RWPE2 (cell line): ENCODE results near the gene UBAC1.

Experiments used
- ATAC-seq: fragments of 200-7000 bp; cut with Tn5 transposase; 3 replicates; pipeline ENCODE4 v1.9.1; 2021; ENCODE audit warnings: low read depth
- DNase-seq: peaks from one replicate; pipeline ENCODE4 v3.0.0-alpha.2; 2020; ENCODE audit warnings: low spot score
- H3K27ac ChIP-seq: fragments of 450-650 bp; 2 replicates; pipeline ENCODE4 v1.5.1; 2017; ENCODE audit warnings: mild to moderate bottlenecking; ENCODE audit not compliant: poor library complexity, severe bottlenecking
- H3K27me3 ChIP-seq: fragments of 250-450 bp; sonication (Bioruptor Pico); 2 replicates; pipeline ENCODE4 v1.5.1; 2021; ENCODE audit warnings: mild to moderate bottlenecking, moderate library complexity; ENCODE audit not compliant: insufficient read depth, poor library complexity, severe bottlenecking
- H3K36me3 ChIP-seq: fragments of 250-450 bp; sonication (Bioruptor Pico); 2 replicates; pipeline ENCODE4 v1.5.1; 2020; ENCODE audit warnings: low read depth, mild to moderate bottlenecking, moderate library complexity
- H3K4me1 ChIP-seq: fragments of 250-450 bp; sonication (Bioruptor Pico); 2 replicates; pipeline ENCODE4 v1.5.1; 2021; ENCODE audit warnings: mild to moderate bottlenecking, moderate library complexity; ENCODE audit not compliant: insufficient read depth, poor library complexity, severe bottlenecking
- H3K4me3 ChIP-seq: fragments of 250-450 bp; sonication (Bioruptor Pico); 2 replicates; pipeline ENCODE4 v1.5.1; 2021; ENCODE audit warnings: mild to moderate bottlenecking, moderate library complexity; ENCODE audit not compliant: severe bottlenecking
- H3K9me3 ChIP-seq: fragments of 250-450 bp; sonication (Bioruptor Pico); 2 replicates; pipeline ENCODE4 v1.5.1; 2021; ENCODE audit warnings: mild to moderate bottlenecking, moderate library complexity; ENCODE audit not compliant: severe bottlenecking
- TF ChIP-seq, protein P1 (sequence below): fragments of 450-650 bp; IDR thresholded peaks from one replicate; pipeline ENCODE4 v1.5.1; 2017; ENCODE audit warnings: mild to moderate bottlenecking, moderate library complexity; ENCODE audit not compliant: poor library complexity, severe bottlenecking

The UBAC1 gene

GRCh38 chr9:135891027-135891631 is 70.0 kb downstream of the UBAC1 start:
- H3K9me3 ChIP-seq, result no peaks in the 10 kb centered on the region
- TF ChIP-seq, protein P1, sequence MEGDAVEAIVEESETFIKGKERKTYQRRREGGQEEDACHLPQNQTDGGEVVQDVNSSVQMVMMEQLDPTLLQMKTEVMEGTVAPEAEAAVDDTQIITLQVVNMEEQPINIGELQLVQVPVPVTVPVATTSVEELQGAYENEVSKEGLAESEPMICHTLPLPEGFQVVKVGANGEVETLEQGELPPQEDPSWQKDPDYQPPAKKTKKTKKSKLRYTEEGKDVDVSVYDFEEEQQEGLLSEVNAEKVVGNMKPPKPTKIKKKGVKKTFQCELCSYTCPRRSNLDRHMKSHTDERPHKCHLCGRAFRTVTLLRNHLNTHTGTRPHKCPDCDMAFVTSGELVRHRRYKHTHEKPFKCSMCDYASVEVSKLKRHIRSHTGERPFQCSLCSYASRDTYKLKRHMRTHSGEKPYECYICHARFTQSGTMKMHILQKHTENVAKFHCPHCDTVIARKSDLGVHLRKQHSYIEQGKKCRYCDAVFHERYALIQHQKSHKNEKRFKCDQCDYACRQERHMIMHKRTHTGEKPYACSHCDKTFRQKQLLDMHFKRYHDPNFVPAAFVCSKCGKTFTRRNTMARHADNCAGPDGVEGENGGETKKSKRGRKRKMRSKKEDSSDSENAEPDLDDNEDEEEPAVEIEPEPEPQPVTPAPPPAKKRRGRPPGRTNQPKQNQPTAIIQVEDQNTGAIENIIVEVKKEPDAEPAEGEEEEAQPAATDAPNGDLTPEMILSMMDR, result no peak
- H3K4me1 ChIP-seq, result peaks cover 46% of the 10 kb centered on the region
- H3K4me3 ChIP-seq, result no peak overlapping the region
- peak overlapping the region; percentile 54 for H3K27ac ChIP-seq
- H3K36me3 ChIP-seq, result no peaks in the 10 kb centered on the region
- no peaks in the 10 kb centered on the region for H3K27me3 ChIP-seq
- no peak for DNase-seq
- ATAC-seq, result peak; percentile 23

DNA sequence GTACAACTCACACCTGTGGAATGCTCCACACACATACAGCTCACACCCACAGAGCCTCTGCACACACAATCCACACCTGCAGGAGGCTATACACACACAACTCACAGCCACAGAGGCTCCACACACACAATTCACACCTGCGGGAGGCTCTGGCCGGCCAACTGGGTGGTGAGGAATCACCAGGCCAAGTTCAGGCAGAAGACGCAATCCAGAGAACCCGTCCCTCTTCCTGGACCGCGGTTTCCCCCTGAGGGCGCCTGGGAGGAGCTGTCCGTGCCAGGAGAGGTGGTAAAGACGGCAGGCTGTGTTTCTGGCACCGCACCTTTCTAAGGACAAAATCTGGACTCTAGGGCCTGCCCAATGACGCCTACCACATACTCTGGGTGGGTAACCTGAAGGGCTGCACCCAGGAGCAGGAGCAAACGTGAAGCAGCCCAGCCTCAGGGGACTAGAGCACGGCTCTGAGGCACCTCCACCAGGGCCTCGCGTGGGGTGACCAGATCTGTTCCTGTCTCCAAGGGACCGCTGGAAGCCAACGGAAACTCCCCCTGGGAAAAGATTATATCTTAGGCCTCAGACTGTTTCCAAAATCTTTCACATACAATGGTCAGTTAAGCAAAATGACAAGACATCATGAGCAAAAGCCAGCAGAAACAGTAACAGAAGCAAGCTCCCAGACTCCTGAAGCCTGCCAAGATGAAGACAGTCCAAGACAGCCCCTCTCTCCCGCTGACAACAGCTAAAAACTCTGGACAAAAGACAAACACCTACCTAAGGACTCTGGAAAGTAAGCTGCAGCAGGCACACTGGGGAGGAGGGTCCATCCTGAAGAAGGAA is 70.8 kb downstream of the UBAC1 start:
- peaks cover 53% of the 10 kb centered on the region for H3K4me1 ChIP-seq
- H3K27me3 ChIP-seq, result no peaks in the 10 kb centered on the region
- TF ChIP-seq, protein P1, result no peak
- H3K4me3 ChIP-seq, result no peak overlapping the region
- no peaks in the 10 kb centered on the region for H3K9me3 ChIP-seq
- H3K36me3 ChIP-seq, result no peaks in the 10 kb centered on the region
- DNase-seq (no peak), ATAC-seq (peak; percentile 68)
- H3K27ac ChIP-seq, result peak overlapping the region; percentile 54

- peak overlapping the region; percentile 54 for H3K27ac ChIP-seq
- ATAC-seq (peak; percentile 55), DNase-seq (no peak)
- peaks cover 57% of the 10 kb centered on the region for H3K4me1 ChIP-seq
- H3K36me3 ChIP-seq, result no peaks in the 10 kb centered on the region
- H3K4me3 ChIP-seq, result no peak overlapping the region
- no peaks in the 10 kb centered on the region for H3K27me3 ChIP-seq
- H3K9me3 ChIP-seq, result no peaks in the 10 kb centered on the region
- TF ChIP-seq, protein P1, result no peak
Observed at GRCh38 chr9:135889564-135890189, 71.5 kb downstream of the UBAC1 start.

GRCh38 chr9:135888766-135889394 is 72.3 kb downstream of the UBAC1 start:
- peak overlapping the region; percentile 54 for H3K27ac ChIP-seq
- peaks cover 57% of the 10 kb centered on the region for H3K4me1 ChIP-seq
- no peak for ATAC-seq
- no peaks in the 10 kb centered on the region for H3K27me3 ChIP-seq
- no peaks in the 10 kb centered on the region for H3K9me3 ChIP-seq
- no peak for DNase-seq
- H3K4me3 ChIP-seq, result peak overlapping the region; percentile 5
- no peaks in the 10 kb centered on the region for H3K36me3 ChIP-seq
- TF ChIP-seq, protein P1, result no peak
